Hepatocyte (in vitro differentiated cells): ENCODE measurements around the gene SLC25A34. TPM values are rescaled to one million over a fixed set of nuclear protein-coding genes. Genes with fewer than 3 reads are reported as not detected.

Source experiments
- DNase-seq: peaks from one replicate; pipeline ENCODE4 v3.0.0-alpha.2; 2016; ENCODE audit warnings: low spot score
- H2AFZ ChIP-seq: fragments of 200-600 bp; sonication (generic); 2 replicates; pipeline ENCODE4 v1.6.0; 2016; ENCODE audit warnings: antibody characterized with exemption, mild to moderate bottlenecking
- H3K27ac ChIP-seq: fragments of 200-600 bp; sonication (generic); 2 replicates; pipeline ENCODE4 v1.5.1; 2016; ENCODE audit warnings: mild to moderate bottlenecking
- H3K27me3 ChIP-seq: fragments of 200-600 bp; sonication (generic); 2 replicates; pipeline ENCODE4 v1.6.1; 2016
- H3K36me3 ChIP-seq: fragments of 200-600 bp; sonication (generic); replicated peaks from 2 replicates; pipeline ENCODE4 v1.5.1; 2016; ENCODE audit warnings: low read depth; ENCODE audit not compliant: insufficient read depth
- H3K4me1 ChIP-seq: fragments of 200-600 bp; sonication (generic); 2 replicates; pipeline ENCODE4 v1.5.1; 2016; ENCODE audit warnings: mild to moderate bottlenecking, moderate library complexity; ENCODE audit not compliant: insufficient read depth
- H3K4me2 ChIP-seq: fragments of 200-600 bp; sonication (generic); 2 replicates; pipeline ENCODE4 v1.6.0; 2016
- H3K4me3 ChIP-seq: fragments of 200-600 bp; sonication (generic); 2 replicates; pipeline ENCODE4 v1.5.1; 2016; ENCODE audit warnings: mild to moderate bottlenecking
- H3K79me2 ChIP-seq: fragments of 200-600 bp; sonication (generic); 2 replicates; pipeline ENCODE4 v1.6.0; 2017; ENCODE audit warnings: mild to moderate bottlenecking
- H3K9me2 ChIP-seq: fragments of 200-600 bp; sonication (generic); replicated peaks from 2 replicates; pipeline ENCODE4 v1.6.0; 2017; ENCODE audit warnings: mild to moderate bottlenecking; ENCODE audit not compliant: insufficient read depth
- H3K9me3 ChIP-seq: fragments of 200-600 bp; sonication (generic); 2 replicates; pipeline ENCODE4 v1.5.1; 2016; ENCODE audit warnings: low read depth, mild to moderate bottlenecking
- H4K20me1 ChIP-seq: fragments of 200-600 bp; sonication (generic); 2 replicates; pipeline ENCODE4 v1.6.0; 2016; ENCODE audit warnings: mild to moderate bottlenecking; ENCODE audit not compliant: insufficient read depth, poor library complexity, severe bottlenecking
- EZH2 ChIP-seq: fragments of 200-600 bp; sonication (generic); IDR thresholded peaks from 2 replicates; pipeline ENCODE4 v1.6.1; 2016; ENCODE audit warnings: antibody characterized with exemption, mild to moderate bottlenecking, borderline replicate concordance
- EZH2phosphoT487 ChIP-seq: fragments of 200-600 bp; sonication (generic); IDR thresholded peaks from one replicate; pipeline ENCODE4 v1.6.1; 2018; ENCODE audit warnings: antibody characterized with exemption, mild to moderate bottlenecking, low read depth, moderate library complexity; ENCODE audit not compliant: unreplicated experiment, severe bottlenecking
- WGBS: methylation state at CpG from one replicate; pipeline ENCODE4 v1.1.6; 2016; ENCODE audit warnings: low lambda C conversion rate; ENCODE audit errors: missing lambda C conversion rate; 5-methylcytosine and 5-hydroxymethylcytosine counted together
- polyA plus RNA-seq: library from polyadenylated mRNA; unstranded; fragments of >200 nt; fragmentation: Nextera tagmentation; extraction: Ambion mirVana; gene quantifications from 2 replicates; pipeline ENCODE4 v1.2.1, GENCODE V29; 2016
- total RNA-seq: library from RNA; depleted of rRNA; stranded (reverse); fragments of >200 nt; gene quantifications from 2 replicates; pipeline ENCODE4 v1.2.3, GENCODE V29; 2014
- TF ChIP-seq, protein P1 (sequence below): fragments of 200-600 bp; sonication (generic); IDR thresholded peaks from 2 replicates; pipeline ENCODE4 v1.5.1; 2016; ENCODE audit warnings: antibody characterized with exemption, mild to moderate bottlenecking; ENCODE audit not compliant: poor library complexity

The SLC25A34 gene
- total and polyA plus RNA-seq, 2 experiments from 2014 or later, result 0.71 to 0.87 TPM

DNA sequence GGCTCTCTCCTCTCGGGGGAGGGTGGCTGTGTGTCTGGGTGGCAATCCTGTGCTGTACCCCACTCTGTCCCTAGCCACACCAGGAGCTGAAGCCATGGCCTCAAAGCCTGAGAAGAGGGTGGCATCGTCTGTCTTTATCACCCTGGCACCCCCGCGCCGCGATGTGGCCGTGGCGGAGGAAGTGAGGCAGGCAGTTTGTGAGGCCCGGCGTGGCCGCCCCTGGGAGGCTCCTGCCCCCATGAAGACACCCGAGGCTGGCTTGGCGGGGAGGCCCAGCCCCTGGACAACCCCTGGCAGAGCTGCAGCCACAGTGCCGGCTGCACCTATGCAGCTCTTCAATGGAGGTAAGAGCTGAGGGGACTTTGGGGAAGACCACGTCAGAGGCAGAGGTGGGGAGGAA, 28.8 kb downstream of the SLC25A34 start:
- H3K27me3 ChIP-seq, result no peaks in the 10 kb centered on the region
- peaks cover 69% of the 10 kb centered on the region for H3K79me2 ChIP-seq
- peaks cover 46% of the 10 kb centered on the region for H4K20me1 ChIP-seq
- no peak overlapping the region for H3K4me2 ChIP-seq
- H3K9me2 ChIP-seq, result no peaks in the 10 kb centered on the region
- H3K36me3 ChIP-seq, result no peaks in the 10 kb centered on the region
- H3K4me1 ChIP-seq, result peaks cover 41% of the 10 kb centered on the region
- WGBS, result 94% methylated on average over 15 of the region's 15 CpGs
- DNase-seq, result no peak
- H3K9me3 ChIP-seq, result no peaks in the 10 kb centered on the region
- H3K27ac ChIP-seq, result peak overlapping the region; percentile 49
- H3K4me3 ChIP-seq, result no peak overlapping the region
- no peak overlapping the region for H2AFZ ChIP-seq
- TF ChIP-seq, protein P1, sequence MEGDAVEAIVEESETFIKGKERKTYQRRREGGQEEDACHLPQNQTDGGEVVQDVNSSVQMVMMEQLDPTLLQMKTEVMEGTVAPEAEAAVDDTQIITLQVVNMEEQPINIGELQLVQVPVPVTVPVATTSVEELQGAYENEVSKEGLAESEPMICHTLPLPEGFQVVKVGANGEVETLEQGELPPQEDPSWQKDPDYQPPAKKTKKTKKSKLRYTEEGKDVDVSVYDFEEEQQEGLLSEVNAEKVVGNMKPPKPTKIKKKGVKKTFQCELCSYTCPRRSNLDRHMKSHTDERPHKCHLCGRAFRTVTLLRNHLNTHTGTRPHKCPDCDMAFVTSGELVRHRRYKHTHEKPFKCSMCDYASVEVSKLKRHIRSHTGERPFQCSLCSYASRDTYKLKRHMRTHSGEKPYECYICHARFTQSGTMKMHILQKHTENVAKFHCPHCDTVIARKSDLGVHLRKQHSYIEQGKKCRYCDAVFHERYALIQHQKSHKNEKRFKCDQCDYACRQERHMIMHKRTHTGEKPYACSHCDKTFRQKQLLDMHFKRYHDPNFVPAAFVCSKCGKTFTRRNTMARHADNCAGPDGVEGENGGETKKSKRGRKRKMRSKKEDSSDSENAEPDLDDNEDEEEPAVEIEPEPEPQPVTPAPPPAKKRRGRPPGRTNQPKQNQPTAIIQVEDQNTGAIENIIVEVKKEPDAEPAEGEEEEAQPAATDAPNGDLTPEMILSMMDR, result no peak
- TF ChIP-seq EZH2, result no peak

DNA sequence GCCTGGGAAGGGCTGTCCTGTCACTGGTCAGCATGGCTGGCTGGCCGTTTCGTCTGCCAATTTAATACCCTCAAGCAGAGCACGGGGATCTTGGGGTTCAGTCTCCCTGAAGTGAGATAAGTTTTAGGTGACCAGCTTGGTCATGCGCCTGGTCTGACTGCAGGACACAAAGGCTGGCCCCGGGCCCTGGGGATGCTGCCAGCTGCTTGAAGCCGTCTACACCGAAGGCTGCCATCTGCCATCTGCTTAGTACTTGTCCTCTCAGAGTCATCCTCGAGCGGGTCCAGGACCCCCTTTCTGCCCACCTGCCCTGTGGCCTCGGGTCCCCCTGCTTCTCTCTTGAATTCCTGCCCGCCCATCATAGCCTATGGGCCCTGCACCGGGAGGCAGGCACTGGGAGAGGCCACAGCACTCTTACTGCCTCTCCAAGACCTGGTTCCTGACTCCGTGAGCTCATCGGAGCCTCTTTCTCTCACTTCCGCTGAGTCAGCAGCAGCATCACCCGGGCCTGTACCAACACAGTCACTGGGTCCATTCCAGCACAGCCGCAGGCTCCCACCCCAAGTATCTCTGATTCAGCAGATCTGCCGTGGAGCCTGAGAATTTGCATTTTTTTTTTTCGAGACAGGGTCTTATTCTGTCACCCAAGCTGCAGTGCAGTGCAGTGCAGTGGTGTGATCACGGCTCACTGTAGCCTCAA, 29.6 kb downstream of the SLC25A34 start:
- Histone ChIP-seq H3K4me3 (no peak overlapping the region), H3K27ac (peak overlapping the region; percentile 40), H3K27me3 (no peaks in the 10 kb centered on the region), H3K4me1 (peaks cover 33% of the 10 kb centered on the region), H4K20me1 (peaks cover 44% of the 10 kb centered on the region), H3K36me3 (no peaks in the 10 kb centered on the region), H3K9me2 (no peaks in the 10 kb centered on the region), H3K9me3 (no peaks in the 10 kb centered on the region), H2AFZ (no peak overlapping the region), H3K4me2 (no peak overlapping the region), H3K79me2 (peaks cover 61% of the 10 kb centered on the region)
- 88% methylated on average over 20 of the region's 20 CpGs for WGBS
- TF ChIP-seq EZH2 (no peak), EZH2phosphoT487 (no peak)
- TF ChIP-seq, protein P1, result no peak
- DNase-seq, result peak; percentile 60

DNA sequence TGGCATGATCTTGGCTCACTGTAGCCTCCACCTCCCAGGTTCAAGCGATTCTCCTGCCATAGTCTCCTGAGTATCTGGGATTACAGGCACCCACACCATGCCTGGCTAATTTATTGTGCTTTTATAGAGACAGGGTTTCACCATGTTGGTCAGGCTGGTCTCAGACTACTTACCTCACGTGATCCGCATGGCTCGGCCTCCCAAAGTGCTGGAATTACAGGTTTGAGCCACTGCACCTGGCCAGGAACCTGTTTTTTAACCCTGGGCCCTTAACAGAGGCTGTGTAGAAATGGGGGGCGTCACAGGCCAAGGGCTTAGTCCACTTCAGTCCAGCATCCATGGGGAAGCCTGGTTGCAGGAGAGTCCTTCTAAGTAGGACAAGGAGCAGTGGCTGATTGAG, 31.9 kb downstream of the SLC25A34 start:
- Histone ChIP-seq H3K4me2 (no peak overlapping the region), H3K4me1 (peaks cover 14% of the 10 kb centered on the region), H4K20me1 (peaks cover 22% of the 10 kb centered on the region), H3K9me2 (no peaks in the 10 kb centered on the region), H3K79me2 (peaks cover 38% of the 10 kb centered on the region), H2AFZ (no peak overlapping the region), H3K4me3 (no peak overlapping the region), H3K9me3 (no peaks in the 10 kb centered on the region), H3K36me3 (no peaks in the 10 kb centered on the region), H3K27me3 (no peaks in the 10 kb centered on the region), H3K27ac (no peak overlapping the region)
- TF ChIP-seq, protein P1, result no peak
- TF ChIP-seq EZH2phosphoT487 (no peak), EZH2 (no peak)
- no peak for DNase-seq
- 92% methylated on average over 5 of the region's 5 CpGs for WGBS
